KBM-7 (cell line): ENCODE measurements around the gene EPG5.
A peak's percentile ranks its signal among the peaks of the same experiment; 100 is the strongest.
"Not testable (repeated sequence)": the region's sequence is repeated elsewhere in the genome, so short reads cannot be mapped to it uniquely, and the experiment has no call there.

Source experiments
- DNase-seq: peaks from one replicate; pipeline ENCODE4 v3.0.0-alpha.2; 2015
- in situ Hi-C: fragments of 300-500 bp; cut with MboI; formaldehyde crosslinking; loops from 2 replicates; pipeline ENCODE4 v1.14.3; 2020; ENCODE audit warnings: low sequenced_read_pairs, low pct_unique_long_range_greater_than_20kb, mixed read lengths

The EPG5 gene

GRCh38 chr18:45848643-45849042 is 118.5 kb downstream of the EPG5 start:
- in situ Hi-C loops, DNase-seq: not testable (repeated sequence)

DNA sequence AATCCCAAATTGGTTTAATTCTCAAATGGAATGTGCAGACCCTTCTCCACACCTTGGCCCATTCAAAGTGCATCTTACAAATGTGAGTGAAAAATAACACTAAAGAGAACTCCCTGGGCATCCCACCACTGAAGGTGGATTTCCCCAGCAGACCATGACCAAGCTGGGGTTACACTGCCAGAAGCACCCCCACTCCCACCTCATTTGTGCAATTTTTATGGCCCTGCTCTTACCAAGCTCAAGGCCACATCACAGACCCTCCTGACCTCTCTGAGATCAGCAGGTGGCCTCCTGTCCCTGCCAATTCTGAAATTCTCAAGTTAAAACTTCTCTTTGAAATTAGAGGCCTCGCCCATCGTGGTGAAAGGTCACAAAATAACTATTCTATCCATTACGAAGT is 120.0 kb downstream of the EPG5 start:
- DNase-seq = no peak
- in situ Hi-C loops = no loop called here

- DNase-seq = no peak
- in situ Hi-C loops = no loop called here
Measured at GRCh38 chr18:45845410-45845809, 121.7 kb downstream of the EPG5 start.

- DNase-seq = no peak
- in situ Hi-C loops = no loop called here
Measured at GRCh38 chr18:45844938-45845337, 122.2 kb downstream of the EPG5 start.

DNA sequence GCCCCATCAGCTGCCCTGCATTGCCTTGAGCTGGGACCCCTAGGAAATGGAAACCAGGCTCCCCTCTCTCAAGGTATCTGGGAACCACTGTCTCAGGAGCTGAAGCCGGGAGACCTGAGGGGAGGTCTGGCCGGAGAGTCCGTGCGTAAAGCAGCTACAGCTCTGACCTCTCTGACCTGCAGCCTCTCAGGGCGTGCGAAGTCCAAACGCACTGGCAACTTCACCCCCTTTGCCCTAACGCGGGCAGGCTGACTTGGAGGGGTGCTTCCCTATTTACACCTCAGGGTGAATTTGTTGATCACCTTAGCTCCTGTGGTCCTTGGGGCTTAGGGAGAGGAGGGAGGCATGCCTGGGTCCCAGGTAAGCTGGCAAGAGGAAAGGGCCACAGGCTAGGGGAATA is 124.1 kb downstream of the EPG5 start:
- no peak for DNase-seq

GRCh38 chr18:45841765-45842442 is 125.2 kb downstream of the EPG5 start:
- DNase-seq = no peak
- in situ Hi-C loops = no loop called here

More for the DNA sequence above, 124.1 kb downstream of the EPG5 start:
- in situ Hi-C loops = no loop called here

- in situ Hi-C loops = no loop called here
- no peak for DNase-seq
Measured at GRCh38 chr18:45841060-45841764, 125.9 kb downstream of the EPG5 start.

GRCh38 chr18:45839414-45840395 is 127.4 kb downstream of the EPG5 start:
- DNase-seq = peak; percentile 55
- in situ Hi-C loops = no loop called here

DNA sequence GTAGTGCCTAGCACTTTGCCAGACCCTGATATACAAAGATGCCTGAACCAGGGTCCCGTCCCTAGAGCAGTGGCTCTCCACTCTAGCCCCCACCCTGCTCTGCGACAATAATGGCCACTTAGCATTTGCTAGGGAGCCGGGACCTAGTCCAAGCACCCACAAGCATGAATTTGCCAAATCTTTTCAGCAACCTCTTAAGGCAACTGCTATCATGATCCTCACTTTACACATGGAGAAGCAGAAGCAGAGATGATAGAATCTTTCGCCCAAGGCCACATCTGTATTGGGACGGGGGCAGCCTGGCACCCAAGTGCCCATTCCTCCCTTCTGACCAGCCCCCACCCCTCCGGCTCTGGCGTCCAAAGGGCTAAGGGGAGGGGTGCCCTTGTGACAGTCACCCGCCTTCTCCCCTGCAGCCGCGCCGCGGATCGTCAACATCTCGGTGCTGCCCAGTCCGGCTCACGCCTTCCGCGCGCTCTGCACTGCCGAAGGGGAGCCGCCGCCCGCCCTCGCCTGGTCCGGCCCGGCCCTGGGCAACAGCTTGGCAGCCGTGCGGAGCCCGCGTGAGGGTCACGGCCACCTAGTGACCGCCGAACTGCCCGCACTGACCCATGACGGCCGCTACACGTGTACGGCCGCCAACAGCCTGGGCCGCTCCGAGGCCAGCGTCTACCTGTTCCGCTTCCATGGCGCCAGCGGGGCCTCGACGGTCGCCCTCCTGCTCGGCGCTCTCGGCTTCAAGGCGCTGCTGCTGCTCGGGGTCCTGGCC is 128.6 kb downstream of the EPG5 start:
- in situ Hi-C loops = no loop called here
- DNase-seq = no peak

- in situ Hi-C loops = no loop called here
- DNase-seq = no peak
Measured at GRCh38 chr18:45837283-45838070, 129.7 kb downstream of the EPG5 start.

- DNase-seq = no peak
- in situ Hi-C loops = no loop called here
Measured at GRCh38 chr18:45836242-45837205, 130.6 kb downstream of the EPG5 start.

DNA sequence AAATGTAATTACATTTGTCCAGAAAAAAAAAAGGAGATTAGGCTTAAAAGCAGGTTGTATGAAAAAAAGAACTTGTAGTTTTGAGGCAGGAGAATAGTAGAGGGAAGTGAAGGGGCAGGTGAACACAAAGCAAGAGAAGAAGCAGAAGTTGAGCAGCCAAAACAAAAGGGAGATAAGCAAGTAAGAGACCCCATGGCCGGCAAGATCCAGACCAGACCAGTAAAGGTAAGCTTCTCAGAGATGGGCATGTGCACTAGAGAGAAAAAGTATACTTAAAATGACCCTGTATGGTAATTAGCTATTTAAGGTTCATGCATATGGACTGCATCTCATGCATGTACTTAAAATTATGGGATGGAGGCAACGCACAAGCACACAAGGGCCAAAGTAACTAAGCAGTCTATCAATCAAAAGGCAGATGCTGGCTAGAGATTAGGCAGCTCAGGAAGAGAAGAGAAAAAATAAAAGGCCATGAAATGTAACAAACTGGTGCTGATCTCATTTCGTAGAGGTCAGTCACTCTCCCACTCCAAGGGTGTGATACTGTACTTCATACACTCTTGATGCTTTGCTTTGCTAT is 132.0 kb downstream of the EPG5 start:
- DNase-seq = peak; percentile 27
- in situ Hi-C loops = no loop called here

DNA sequence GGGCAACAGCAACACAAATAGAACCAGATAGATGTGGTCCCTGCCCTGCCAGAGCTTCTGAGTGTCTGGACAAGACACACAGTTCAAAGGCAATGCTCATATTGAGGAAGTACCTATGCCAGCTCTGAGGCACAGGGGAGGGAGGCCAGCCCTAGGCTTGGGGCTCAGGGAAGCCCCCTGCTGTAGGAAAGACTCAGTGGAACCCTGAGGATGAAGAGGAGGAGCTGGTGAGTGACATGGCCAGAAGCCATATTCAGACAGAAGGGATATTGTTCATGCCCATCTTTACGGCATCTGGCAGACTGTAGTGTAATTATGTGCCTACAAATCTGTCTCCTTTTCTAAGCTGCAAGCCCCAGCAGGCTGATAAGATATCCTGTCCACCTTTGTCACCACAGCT is 132.8 kb downstream of the EPG5 start:
- in situ Hi-C loops = no loop called here
- DNase-seq = peak; percentile 26

DNA sequence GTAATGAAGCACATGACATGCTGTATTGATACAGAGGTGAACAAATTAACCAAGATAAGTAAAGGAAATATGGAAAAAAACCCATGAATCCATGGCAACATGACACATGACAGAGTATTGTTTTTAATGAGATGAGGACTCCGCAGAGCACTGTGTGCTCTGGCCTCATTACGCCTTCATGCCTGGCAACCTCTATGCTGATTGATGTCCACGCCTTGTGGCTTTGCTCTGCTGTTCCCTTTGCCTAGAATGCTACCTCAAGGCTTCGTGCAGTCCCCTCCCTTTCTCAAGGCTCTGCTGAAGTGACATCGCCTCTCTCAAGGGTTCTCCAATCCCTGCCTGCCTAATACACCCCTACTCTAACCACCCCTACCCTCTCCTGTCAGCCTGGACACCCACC is 133.3 kb downstream of the EPG5 start:
- in situ Hi-C loops = no loop called here
- no peak for DNase-seq

DNA sequence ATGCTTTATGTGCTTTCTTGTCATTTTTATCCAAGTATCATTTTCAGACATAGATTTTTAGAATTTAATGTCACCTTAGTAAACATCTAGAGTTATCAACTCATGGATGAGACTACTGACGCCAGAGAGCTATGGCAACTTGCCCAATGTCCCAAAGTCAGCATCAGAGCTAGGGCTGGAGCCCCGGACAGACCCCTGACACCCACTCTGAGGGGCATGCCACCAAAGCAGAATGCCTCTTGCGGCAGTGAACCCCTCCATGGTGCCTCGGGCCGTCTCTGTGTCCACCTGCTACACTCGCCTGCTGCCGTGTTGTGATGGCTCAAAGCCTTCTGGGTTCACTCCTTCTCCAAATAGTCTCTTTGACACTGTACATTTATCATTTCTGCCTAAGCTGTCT is 136.2 kb downstream of the EPG5 start:
- in situ Hi-C loops = no loop called here
- no peak for DNase-seq

DNA sequence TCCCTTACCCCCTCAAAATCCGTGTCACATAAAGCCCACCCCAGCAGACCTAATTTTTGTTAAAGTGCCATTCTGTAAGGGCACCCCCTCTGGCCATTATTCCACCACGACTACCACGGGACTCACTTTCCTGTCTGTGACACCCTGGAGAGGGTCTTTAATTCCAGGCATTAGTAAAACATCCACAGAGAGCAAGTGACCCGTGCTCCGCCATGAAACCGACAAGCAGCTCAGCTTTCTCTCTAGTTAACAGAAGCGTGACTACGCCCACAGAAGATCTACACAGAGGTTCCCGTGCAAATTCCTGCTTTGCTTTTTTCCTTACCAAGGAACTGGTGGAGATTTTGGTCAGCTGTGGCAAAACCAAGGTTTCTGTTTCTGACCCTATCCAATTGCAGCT is 137.3 kb downstream of the EPG5 start:
- in situ Hi-C loops = no loop called here
- DNase-seq = no peak
